Breast epithelium (tissue), 3 donors: ENCODE measurements around the gene SRGAP2B.
"Not testable (repeated sequence)": the region's sequence is repeated elsewhere in the genome, so short reads cannot be mapped to it uniquely, and the experiment has no call there.

Experiments used
- POLR2A ChIP-seq: fragments of 450-650 bp; IDR thresholded peaks from one replicate; pipeline ENCODE4 v1.6.1; 2016; ENCODE audit warnings: antibody characterized with exemption, mild to moderate bottlenecking, moderate library complexity
- POLR2AphosphoS5 ChIP-seq, 3 donors: sonication (generic); formaldehyde crosslinking; IDR thresholded peaks; one replicate each; pipeline ENCODE4 v1.6.1; 2017; ENCODE audit warnings: antibody characterized with exemption in 3 of 3
- TF ChIP-seq, protein P1 (sequence below), 3 donors: fragments of 450-650 bp; IDR thresholded peaks; one replicate each; pipeline ENCODE4 v1.5.1; 2016 to 2017; ENCODE audit warnings: antibody characterized with exemption in 3 of 3, mild to moderate bottlenecking in 3 of 3, moderate library complexity in 3 of 3

DNA sequence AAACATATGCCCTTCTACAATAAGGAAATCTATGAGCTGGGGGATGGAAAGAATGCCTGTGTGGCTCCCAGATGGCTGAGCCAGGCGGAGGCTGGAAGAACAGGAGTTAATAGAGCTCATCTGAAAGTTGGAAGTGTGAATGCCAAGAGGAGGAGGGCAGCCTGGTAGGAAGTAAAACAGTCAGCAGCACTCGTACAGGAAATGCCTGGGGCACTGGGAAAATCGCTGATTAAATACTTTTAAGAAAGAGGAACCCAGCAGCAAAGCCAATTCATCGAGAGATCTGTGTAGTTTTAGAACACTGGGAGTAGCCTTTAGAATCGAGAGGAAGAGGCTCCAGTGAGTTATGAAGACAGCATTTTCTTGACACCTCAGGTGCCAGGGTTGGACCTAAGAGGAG is 171.5 kb downstream of the SRGAP2B start:
- TF ChIP-seq POLR2AphosphoS5 (IDR thresholded peaks at IDR 0.05); POLR2A: not testable (repeated sequence)
- TF ChIP-seq, protein P1, sequence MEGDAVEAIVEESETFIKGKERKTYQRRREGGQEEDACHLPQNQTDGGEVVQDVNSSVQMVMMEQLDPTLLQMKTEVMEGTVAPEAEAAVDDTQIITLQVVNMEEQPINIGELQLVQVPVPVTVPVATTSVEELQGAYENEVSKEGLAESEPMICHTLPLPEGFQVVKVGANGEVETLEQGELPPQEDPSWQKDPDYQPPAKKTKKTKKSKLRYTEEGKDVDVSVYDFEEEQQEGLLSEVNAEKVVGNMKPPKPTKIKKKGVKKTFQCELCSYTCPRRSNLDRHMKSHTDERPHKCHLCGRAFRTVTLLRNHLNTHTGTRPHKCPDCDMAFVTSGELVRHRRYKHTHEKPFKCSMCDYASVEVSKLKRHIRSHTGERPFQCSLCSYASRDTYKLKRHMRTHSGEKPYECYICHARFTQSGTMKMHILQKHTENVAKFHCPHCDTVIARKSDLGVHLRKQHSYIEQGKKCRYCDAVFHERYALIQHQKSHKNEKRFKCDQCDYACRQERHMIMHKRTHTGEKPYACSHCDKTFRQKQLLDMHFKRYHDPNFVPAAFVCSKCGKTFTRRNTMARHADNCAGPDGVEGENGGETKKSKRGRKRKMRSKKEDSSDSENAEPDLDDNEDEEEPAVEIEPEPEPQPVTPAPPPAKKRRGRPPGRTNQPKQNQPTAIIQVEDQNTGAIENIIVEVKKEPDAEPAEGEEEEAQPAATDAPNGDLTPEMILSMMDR (IDR thresholded peaks at IDR 0.05), result not testable (repeated sequence)
